ENCODE measurements around the gene PHF19. TPM values are rescaled to one million over a fixed set of nuclear protein-coding genes. Genes with fewer than 3 reads are reported as not detected.

The PHF19 gene
- polyA plus RNA-seq, 3 donors, result 12.6 to 61.0 (median 12.7) TPM

DNA sequence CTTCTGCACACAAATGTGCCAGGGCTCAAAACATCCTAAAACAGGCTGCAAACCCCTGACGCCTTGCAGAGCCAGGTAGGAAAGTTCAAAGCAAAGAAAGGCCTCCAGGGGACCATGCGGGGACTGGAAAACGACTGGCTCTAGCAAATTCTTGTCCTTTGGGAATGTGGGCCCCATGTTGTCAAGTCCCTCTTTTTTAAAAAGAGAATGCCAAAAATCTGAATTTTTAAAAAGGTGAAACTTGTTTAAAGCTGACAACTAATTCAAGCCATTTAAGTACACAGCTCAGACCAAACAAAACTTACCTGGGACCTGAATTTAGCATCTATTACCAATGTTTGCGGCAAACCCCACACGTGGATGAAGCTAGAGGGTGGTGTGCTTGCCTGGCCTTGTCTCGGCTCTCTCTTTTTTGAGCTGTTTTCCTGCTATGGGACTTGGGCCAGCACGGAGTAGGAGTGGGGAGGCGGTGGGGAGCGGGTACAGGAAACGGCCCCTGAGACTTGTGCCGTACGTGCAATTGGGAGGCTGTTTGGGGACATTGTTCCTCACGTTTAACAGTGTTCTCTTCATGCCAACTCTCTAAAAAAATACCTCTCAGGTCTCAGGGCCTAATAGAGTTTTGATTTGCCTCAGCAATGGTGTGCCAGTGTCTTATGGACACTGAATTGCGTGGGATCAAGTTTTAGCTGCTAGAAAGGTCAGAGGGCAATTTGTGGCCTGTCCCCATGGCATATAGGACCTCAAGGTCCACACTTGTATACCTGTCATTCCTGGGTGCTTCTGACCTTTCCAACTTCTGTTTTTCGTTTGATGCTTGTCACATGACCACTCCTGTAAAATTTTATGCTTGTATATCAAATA, 15.1 kb upstream of the PHF19 start:
- no peak overlapping the region for H3K4me2 ChIP-seq (replicated peaks; ENCODE audit: extremely low read depth, low read length, poor library complexity, severe bottlenecking)

More for the DNA sequence above, 15.1 kb upstream of the PHF19 start:
- H3K27ac ChIP-seq (ENCODE audit: low read depth in 1 of 2, low read length in 2 of 2), result no peak overlapping the region
- H3K36me3 ChIP-seq (replicated peaks in 1 of 2; ENCODE audit: control insufficient read depth in 1 of 2, insufficient read depth in 2 of 2, low read length in 2 of 2), result no peaks in the 10 kb centered on the region
- WGBS (ENCODE audit: insufficient coverage), result 58% methylated on average over 4 of the region's 15 CpGs
- H4K20me1 ChIP-seq (ENCODE audit: insufficient read depth, low read length), result no peaks in the 10 kb centered on the region
- H3K36me3 Mint-ChIP-seq, result no peaks in the 10 kb centered on the region
- no peak overlapping the region for H3K4me3 ChIP-seq (replicated peaks in 1 of 3; ENCODE audit: low read depth in 2 of 3, low read length in 3 of 3)
- peaks cover 9 to 18% of the 10 kb centered on the region in 2 donors for H3K4me1 ChIP-seq (ENCODE audit: control insufficient read depth in 1 of 2, insufficient read depth in 2 of 2, low read length in 2 of 2)
- H3K9me3 Mint-ChIP-seq, result peaks cover 0 to 2% (median 0%) of the 10 kb centered on the region in 7 donors
- no peak overlapping the region for H3K9ac ChIP-seq (ENCODE audit: insufficient read depth, low read length, poor library complexity, severe bottlenecking)
- intact Hi-C loops (cut with micrococcal nuclease), result no loop called here
- peaks cover 30% of the 10 kb centered on the region for H3K4me1 Mint-ChIP-seq
- no peak for TF ChIP-seq CTCF (IDR thresholded peaks at IDR 0.05)
- peak overlapping the region; percentile 24 for H2AFZ ChIP-seq (ENCODE audit: insufficient read depth, low read depth, low read length, poor library complexity, severe bottlenecking)
- DNase-seq, result no peak
- H3K27me3 ChIP-seq (ENCODE audit: control insufficient read depth in 2 of 2, insufficient read depth in 2 of 2, low read length in 2 of 2), result no peaks in the 10 kb centered on the region
- no peak overlapping the region for H3K4me3 Mint-ChIP-seq
- H3K79me2 ChIP-seq (ENCODE audit: insufficient read depth, low read length), result no peaks in the 10 kb centered on the region
- H3K27me3 Mint-ChIP-seq (ENCODE audit: low read depth in 3 of 3), result peaks cover 0 to 4% (median 4%) of the 10 kb centered on the region in 3 donors
- H3K27ac Mint-ChIP-seq, result peak overlapping the region in 2 of 7 donors; percentile 26 to 32
- H3K9me3 ChIP-seq (replicated peaks in 1 of 2; ENCODE audit: control insufficient read depth in 1 of 2, insufficient read depth in 1 of 2, low read length in 2 of 2), result no peaks in the 10 kb centered on the region
